HepG2 (cell line): ENCODE results near the gene SRD5A3. TPM values are rescaled to one million over a fixed set of nuclear protein-coding genes. Genes with fewer than 3 reads are reported as not detected.

ENCODE experiments used
- ATAC-seq: fragments of 200-7000 bp; cut with Tn5 transposase; 3 replicates; pipeline ENCODE4 v1.9.1; 2020; ENCODE audit warnings: mild to moderate bottlenecking, moderate library complexity
- BruUV-seq: library from RNA; stranded (reverse); fragments of 400-500 nt; replicated peaks from 2 replicates; lab custom pipeline; 2021; lab: Mats Ljungman, UMichigan
- CTCF ChIA-PET: fragments of 300-600 bp; formaldehyde crosslinking; extraction: SDS; loops from one replicate; lab custom pipeline; 2021; ENCODE audit warnings: low total read pairs, inconsistent platforms, low intra/inter-chr PET ratio; lab: Yijun Ruan, JAX
- POLR2A ChIA-PET: fragments of 350-600 bp; sonication (Branson Sonifier 250); formaldehyde crosslinking; loops from one replicate; lab custom pipeline; 2020; ENCODE audit warnings: antibody characterized with exemption, inconsistent platforms; lab: Yijun Ruan, JAX
- DNase-seq: peaks from one replicate; pipeline ENCODE4 v3.0.0-alpha.2; 2015; ENCODE audit warnings: low spot score
- FAIRE-seq: peaks from 3 replicates; lab custom pipeline; 2011; peaks lifted over from hg19 to GRCh38; lab: Jason Lieb, UNC
- H2AFZ ChIP-seq: one replicate; pipeline ENCODE4 v1.6.1; 2011; ENCODE audit warnings: low read length, inconsistent platforms
- H3K27ac ChIP-seq: fragments of 300-600 bp; 3 replicates; pipeline ENCODE4 v1.8.0; 2011; ENCODE audit warnings: mixed run types, mild to moderate bottlenecking, mixed read lengths, low read length, inconsistent platforms; ENCODE audit not compliant: insufficient read depth; ENCODE audit errors: extremely low read length
- H3K27me3 ChIP-seq, 2 experiments: fragments of 200-600 bp in 1 of 2; 2 replicates in 1 of 2; 3 replicates in 1 of 2; pipeline versions ENCODE4 v1.6.0 to v1.8.0; 2011; ENCODE audit warnings: low read length in 2 of 2, mild to moderate bottlenecking in 2 of 2, moderate library complexity in 2 of 2, inconsistent platforms in 1 of 2; ENCODE audit not compliant: insufficient read depth in 2 of 2, control insufficient read depth in 1 of 2
- H3K36me3 ChIP-seq, 2 experiments: fragments of 200-600 bp in 1 of 2; replicated peaks in 1 of 2; 2 replicates in 1 of 2; 3 replicates in 1 of 2; pipeline versions ENCODE4 v1.5.1 to v1.8.0; 2011; ENCODE audit warnings: low read length in 2 of 2, inconsistent platforms in 1 of 2; ENCODE audit not compliant: insufficient read depth in 2 of 2, control insufficient read depth in 1 of 2
- H3K4me1 ChIP-seq: 2 replicates; pipeline ENCODE4 v1.5.1; 2012; ENCODE audit warnings: low read length, inconsistent platforms; ENCODE audit not compliant: insufficient read depth
- H3K4me2 ChIP-seq: 2 replicates; pipeline ENCODE4 v1.6.0; 2011; ENCODE audit warnings: low read depth, low read length, inconsistent platforms
- H3K4me3 ChIP-seq, 3 experiments: fragments of 200-600 bp in 1 of 3; sonication (generic), shearing (Covaris generic) in 1 of 3; replicated peaks in 1 of 3; 2 replicates each; pipeline ENCODE4 v1.5.1; 2011 to 2016; ENCODE audit warnings: low read length in 3 of 3, inconsistent platforms in 2 of 3, low read depth in 2 of 3, mild to moderate bottlenecking in 2 of 3, control low read depth in 1 of 3, mixed read lengths in 1 of 3; ENCODE audit not compliant: insufficient read depth in 1 of 3
- H3K79me2 ChIP-seq: one replicate; pipeline ENCODE4 v1.6.1; 2011; ENCODE audit warnings: low read length, inconsistent platforms; ENCODE audit not compliant: insufficient read depth
- H3K9ac ChIP-seq: 2 replicates; pipeline ENCODE4 v1.6.0; 2011; ENCODE audit warnings: mild to moderate bottlenecking, low read depth, low read length, inconsistent platforms; ENCODE audit not compliant: insufficient read depth
- H3K9me3 ChIP-seq: 2 replicates; pipeline ENCODE4 v1.5.1; 2012; ENCODE audit warnings: mild to moderate bottlenecking, low read length
- H4K20me1 ChIP-seq: 2 replicates; pipeline ENCODE4 v1.6.0; 2011; ENCODE audit warnings: inconsistent platforms, mild to moderate bottlenecking, low read length, moderate library complexity; ENCODE audit not compliant: insufficient read depth
- ATAD3A ChIP-seq: sonication (generic); formaldehyde crosslinking; IDR thresholded peaks from 2 replicates; pipeline ENCODE4 v1.4.0; 2020; ENCODE audit warnings: missing genetic modification reagents
- EHMT2 ChIP-seq: fragments of 200-600 bp; sonication (generic); IDR thresholded peaks from 2 replicates; pipeline ENCODE4 v1.7.0; 2017; ENCODE audit warnings: antibody characterized with exemption, low read depth, low read length, borderline replicate concordance
- FOXJ3 ChIP-seq: sonication (generic); formaldehyde crosslinking; IDR thresholded peaks from 2 replicates; pipeline ENCODE4 v1.4.0; 2020; ENCODE audit warnings: missing genetic modification reagents, mild to moderate bottlenecking, borderline replicate concordance
- RXRB ChIP-seq: IDR thresholded peaks from 2 replicates; pipeline ENCODE4 v1.6.1; 2016; ENCODE audit warnings: borderline replicate concordance, missing genetic modification reagents, missing compliant biosample characterization
- SMAD3 ChIP-seq: sonication (generic); formaldehyde crosslinking; IDR thresholded peaks from 2 replicates; pipeline ENCODE4 v1.4.0; 2020; ENCODE audit warnings: missing genetic modification reagents
- TARDBP ChIP-seq: sonication (generic); formaldehyde crosslinking; IDR thresholded peaks from 2 replicates; pipeline ENCODE4 v1.8.0; 2022; ENCODE audit warnings: mild to moderate bottlenecking, missing genetic modification reagents
- TRIM22 ChIP-seq: fragments of 450-650 bp; IDR thresholded peaks from 2 replicates; pipeline ENCODE4 v1.6.1; 2017
- ZNF616 ChIP-seq: sonication (generic); formaldehyde crosslinking; IDR thresholded peaks from 2 replicates; pipeline ENCODE4 v1.5.0; 2020; ENCODE audit warnings: low read depth, mild to moderate bottlenecking, missing genetic modification reagents
- ZNF704 ChIP-seq: sonication (generic); formaldehyde crosslinking; IDR thresholded peaks from 2 replicates; pipeline ENCODE4 v1.8.1; 2023; ENCODE audit warnings: mild to moderate bottlenecking, inconsistent platforms, moderate library complexity, missing genetic modification reagents, borderline replicate concordance
- ZNF776 ChIP-seq: sonication (generic); formaldehyde crosslinking; IDR thresholded peaks from 2 replicates; pipeline ENCODE4 v1.4.0; 2020; ENCODE audit warnings: mild to moderate bottlenecking, missing genetic modification reagents
- ZNF788 ChIP-seq: sonication (generic); formaldehyde crosslinking; IDR thresholded peaks from 2 replicates; pipeline ENCODE4 v1.5.0; 2020; ENCODE audit warnings: mild to moderate bottlenecking, missing genetic modification reagents, borderline replicate concordance
- WGBS: methylation state at CpG from one replicate; pipeline ENCODE4 v1.1.6; 2017; ENCODE audit warnings: low lambda C conversion rate; 5-methylcytosine and 5-hydroxymethylcytosine counted together
- in situ Hi-C: cut with HindIII; loops from 2 replicates; pipeline ENCODE4 v1.10.0; 2017; ENCODE audit warnings: low pct_unique_long_range_greater_than_20kb; ENCODE audit not compliant: extremely low pct_ligation_motif_present
- intact Hi-C: fragments of 100-400 bp; cut with micrococcal nuclease; formaldehyde crosslinking; loops from one replicate; pipeline ENCODE4 v1.10.0; 2022; ENCODE audit not compliant: unreplicated experiment
- polyA plus RNA-seq, 8 experiments: library from polyadenylated mRNA; depleted of rRNA in 3 of 8; stranded (reverse) in 7 of 8; unstranded in 1 of 8; fragments of >200 nt; fragmentation: Illumina TruSeq in 4 of 8; extraction: Trizol in 4 of 8; gene quantifications; 2 replicates each; pipeline versions ENCODE4 v1.2.1 to v1.2.3, GENCODE V29; 2011 to 2016; ENCODE audit warnings: low read depth in 4 of 8, missing spikeins in 1 of 8, mixed read lengths in 1 of 8; ENCODE audit not compliant: insufficient read depth in 1 of 8
- total RNA-seq, 5 experiments: library from RNA; depleted of rRNA; stranded (reverse); fragments of >200 nt; fragmentation: Illumina TruSeq; extraction: Trizol; gene quantifications; 2 replicates each; pipeline ENCODE4 v1.2.3, GENCODE V29; 2016; ENCODE audit warnings: low read depth in 1 of 5
- TF ChIP-seq, protein P1 (sequence below): sonication (generic); formaldehyde crosslinking; IDR thresholded peaks from 2 replicates; pipeline ENCODE4 v1.4.0; 2020; ENCODE audit warnings: low read depth, missing genetic modification reagents
- TF ChIP-seq, protein P2 (sequence below): sonication (generic); formaldehyde crosslinking; IDR thresholded peaks from 2 replicates; pipeline ENCODE4 v1.5.0; 2020; ENCODE audit warnings: mild to moderate bottlenecking, missing genetic modification reagents, borderline replicate concordance

Gene SRD5A3
- total and polyA plus RNA-seq, 2 of the 13 experiments (the other 11 are each of a cell fraction or from before 2014, with no cell fraction given) = 12.4 to 18.4 TPM

DNA sequence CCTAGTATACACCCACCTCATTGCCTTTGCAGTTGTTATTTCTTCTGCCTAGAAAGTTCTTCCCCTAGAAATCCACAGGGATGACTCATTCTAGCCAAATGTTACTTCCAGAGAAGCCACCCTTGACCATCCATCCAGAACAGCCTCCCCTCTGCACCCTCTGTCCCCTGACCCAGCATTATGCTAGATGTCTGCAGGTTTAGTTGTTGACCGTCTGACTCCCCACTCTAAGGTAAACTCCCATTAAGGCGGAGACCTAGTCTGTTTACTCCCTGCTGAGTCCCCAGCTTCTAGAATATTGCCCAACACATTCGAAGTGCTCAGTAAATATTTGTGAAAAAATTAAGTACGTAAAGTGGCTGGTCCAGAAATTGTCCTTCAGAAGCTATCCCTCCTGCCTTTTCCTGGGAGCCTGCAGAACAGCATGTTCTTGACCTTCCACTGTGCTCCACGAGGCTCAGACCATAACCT, 11.0 kb downstream of the SRD5A3 start (continued):
- no peak for TF ChIP-seq TRIM22
- TF ChIP-seq EHMT2 = no peak
- TF ChIP-seq ZNF616 = no peak
- TF ChIP-seq FOXJ3 (CRISPR knock-in tag) = peak; percentile 26; the same call in 1 of the 2 replicates
- no peak for TF ChIP-seq ZNF704 (CRISPR knock-in tag)
- TF ChIP-seq, protein P1, sequence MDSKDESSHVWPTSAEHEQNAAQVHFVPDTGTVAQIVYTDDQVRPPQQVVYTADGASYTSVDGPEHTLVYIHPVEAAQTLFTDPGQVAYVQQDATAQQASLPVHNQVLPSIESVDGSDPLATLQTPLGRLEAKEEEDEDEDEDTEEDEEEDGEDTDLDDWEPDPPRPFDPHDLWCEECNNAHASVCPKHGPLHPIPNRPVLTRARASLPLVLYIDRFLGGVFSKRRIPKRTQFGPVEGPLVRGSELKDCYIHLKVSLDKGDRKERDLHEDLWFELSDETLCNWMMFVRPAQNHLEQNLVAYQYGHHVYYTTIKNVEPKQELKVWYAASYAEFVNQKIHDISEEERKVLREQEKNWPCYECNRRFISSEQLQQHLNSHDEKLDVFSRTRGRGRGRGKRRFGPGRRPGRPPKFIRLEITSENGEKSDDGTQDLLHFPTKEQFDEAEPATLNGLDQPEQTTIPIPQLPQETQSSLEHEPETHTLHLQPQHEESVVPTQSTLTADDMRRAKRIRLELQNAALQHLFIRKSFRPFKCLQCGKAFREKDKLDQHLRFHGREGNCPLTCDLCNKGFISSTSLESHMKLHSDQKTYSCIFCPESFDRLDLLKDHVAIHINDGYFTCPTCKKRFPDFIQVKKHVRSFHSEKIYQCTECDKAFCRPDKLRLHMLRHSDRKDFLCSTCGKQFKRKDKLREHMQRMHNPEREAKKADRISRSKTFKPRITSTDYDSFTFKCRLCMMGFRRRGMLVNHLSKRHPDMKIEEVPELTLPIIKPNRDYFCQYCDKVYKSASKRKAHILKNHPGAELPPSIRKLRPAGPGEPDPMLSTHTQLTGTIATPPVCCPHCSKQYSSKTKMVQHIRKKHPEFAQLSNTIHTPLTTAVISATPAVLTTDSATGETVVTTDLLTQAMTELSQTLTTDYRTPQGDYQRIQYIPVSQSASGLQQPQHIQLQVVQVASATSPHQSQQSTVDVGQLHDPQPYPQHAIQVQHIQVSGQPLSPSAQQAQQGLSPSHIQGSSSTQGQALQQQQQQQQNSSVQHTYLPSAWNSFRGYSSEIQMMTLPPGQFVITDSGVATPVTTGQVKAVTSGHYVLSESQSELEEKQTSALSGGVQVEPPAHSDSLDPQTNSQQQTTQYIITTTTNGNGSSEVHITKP = no peak

- peaks cover 10% of the 10 kb centered on the region for H3K4me1 ChIP-seq
- no peak for FAIRE-seq
- TF ChIP-seq RXRB (CRISPR knock-in tag) = no peak
- no peak for TF ChIP-seq SMAD3 (CRISPR knock-in tag)
- TF ChIP-seq, protein P2, sequence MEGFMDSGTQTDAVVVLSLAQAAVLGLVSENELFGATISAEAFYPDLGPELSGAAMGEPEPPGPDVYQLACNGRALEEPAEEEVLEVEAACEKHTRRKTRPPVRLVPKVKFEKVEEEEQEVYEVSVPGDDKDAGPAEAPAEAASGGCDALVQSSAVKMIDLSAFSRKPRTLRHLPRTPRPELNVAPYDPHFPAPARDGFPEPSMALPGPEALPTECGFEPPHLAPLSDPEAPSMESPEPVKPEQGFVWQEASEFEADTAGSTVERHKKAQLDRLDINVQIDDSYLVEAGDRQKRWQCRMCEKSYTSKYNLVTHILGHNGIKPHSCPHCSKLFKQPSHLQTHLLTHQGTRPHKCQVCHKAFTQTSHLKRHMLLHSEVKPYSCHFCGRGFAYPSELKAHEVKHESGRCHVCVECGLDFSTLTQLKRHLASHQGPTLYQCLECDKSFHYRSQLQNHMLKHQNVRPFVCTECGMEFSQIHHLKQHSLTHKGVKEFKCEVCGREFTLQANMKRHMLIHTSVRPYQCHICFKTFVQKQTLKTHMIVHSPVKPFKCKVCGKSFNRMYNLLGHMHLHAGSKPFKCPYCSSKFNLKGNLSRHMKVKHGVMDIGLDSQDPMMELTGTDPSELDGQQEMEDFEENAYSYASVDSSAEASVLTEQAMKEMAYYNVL (CRISPR knock-in tag) = no peak
- TF ChIP-seq ZNF776 (CRISPR knock-in tag) = no peak
- no peak for TF ChIP-seq TARDBP (CRISPR knock-in tag)
- TF ChIP-seq ZNF788 = no peak
- no peak for TF ChIP-seq ATAD3A
Observed at GRCh38 chr4:55358246-55358645, 12.2 kb downstream of the SRD5A3 start.

More at GRCh38 chr4:55358246-55358645, 12.2 kb downstream of the SRD5A3 start:
- CTCF ChIA-PET = no interaction called here
- no peak for DNase-seq
- ATAC-seq = no peak
- Histone ChIP-seq H3K9ac (no peak overlapping the region), H3K27me3 (no peaks in the 10 kb centered on the region), H3K4me3 (no peak overlapping the region), H3K79me2 (no peaks in the 10 kb centered on the region), H3K27ac (no peak overlapping the region), H3K4me2 (no peak overlapping the region), H3K9me3 (no peaks in the 10 kb centered on the region), H3K36me3 (no peaks in the 10 kb centered on the region), H4K20me1 (no peaks in the 10 kb centered on the region), H2AFZ (no peak overlapping the region)
- POLR2A ChIA-PET = no interaction called here
- intact Hi-C loops (loop anchor here (5.0 kb wide), 1 partner anchor 269 kb away; no protein-coding TSS in a partner anchor), in situ Hi-C loops (no loop called here)
- no TSS peak for BruUV-seq
- 97% methylated on average over 2 of the region's 2 CpGs for WGBS
